Activated CD8-positive, alpha-beta memory T cell treated with anti-CD3 and anti-CD28 coated beads for 48 hours (primary cell): ENCODE measurements around the gene SLC12A3.
A peak's percentile ranks its signal among the peaks of the same experiment; 100 is the strongest.
"Not testable (repeated sequence)": the region's sequence is repeated elsewhere in the genome, so short reads cannot be mapped to it uniquely, and the experiment has no call there.

ENCODE experiments used
- DNase-seq, 3 experiments: peaks; one replicate each; pipeline ENCODE4 v3.0.0-alpha.2; 2020; ENCODE audit warnings: low read depth in 2 of 3, low spot score in 2 of 3

The SLC12A3 gene

DNA sequence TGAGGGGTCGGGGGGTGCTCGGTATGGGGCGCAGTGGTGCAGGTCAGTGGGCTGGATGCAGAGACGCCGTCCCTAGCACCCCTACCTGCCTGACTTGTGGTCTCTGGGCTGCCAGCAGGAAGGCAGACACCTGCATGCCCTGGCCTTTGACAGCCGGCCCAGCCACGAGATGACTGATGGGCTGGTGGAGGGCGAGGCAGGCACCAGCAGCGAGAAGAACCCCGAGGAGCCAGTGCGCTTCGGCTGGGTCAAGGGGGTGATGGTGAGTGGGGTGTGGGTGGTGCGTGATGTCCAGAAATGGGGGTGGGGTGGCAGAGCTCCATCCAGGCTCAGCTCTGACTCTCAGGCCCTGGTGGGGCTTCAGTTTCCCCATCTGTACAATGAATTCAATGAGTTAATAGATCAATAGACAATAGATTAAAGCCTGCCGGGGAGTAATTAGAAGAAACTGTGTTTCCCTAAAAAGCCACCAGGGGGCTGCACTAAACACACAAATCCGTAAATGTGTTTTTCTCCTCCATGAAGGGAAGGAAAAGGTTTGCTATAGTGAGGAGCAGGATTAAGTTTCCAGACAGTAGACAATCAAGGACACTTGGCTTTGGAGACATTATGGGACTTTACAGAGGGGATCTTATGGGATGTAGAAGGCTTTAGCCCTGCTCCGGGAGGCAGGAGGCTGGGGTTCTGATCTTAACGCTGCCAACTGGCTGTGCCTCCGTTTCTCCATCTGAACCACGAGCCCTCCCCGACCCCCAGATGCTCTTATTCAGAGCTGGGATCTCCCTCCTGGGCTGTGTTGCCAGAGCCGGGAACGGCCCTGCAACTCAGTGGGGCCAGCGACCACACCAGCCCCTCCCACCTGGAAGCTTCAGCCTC is 2.2 kb downstream of the SLC12A3 start:
- DNase-seq = peak in 1 of 3 experiments; percentile 29

DNA sequence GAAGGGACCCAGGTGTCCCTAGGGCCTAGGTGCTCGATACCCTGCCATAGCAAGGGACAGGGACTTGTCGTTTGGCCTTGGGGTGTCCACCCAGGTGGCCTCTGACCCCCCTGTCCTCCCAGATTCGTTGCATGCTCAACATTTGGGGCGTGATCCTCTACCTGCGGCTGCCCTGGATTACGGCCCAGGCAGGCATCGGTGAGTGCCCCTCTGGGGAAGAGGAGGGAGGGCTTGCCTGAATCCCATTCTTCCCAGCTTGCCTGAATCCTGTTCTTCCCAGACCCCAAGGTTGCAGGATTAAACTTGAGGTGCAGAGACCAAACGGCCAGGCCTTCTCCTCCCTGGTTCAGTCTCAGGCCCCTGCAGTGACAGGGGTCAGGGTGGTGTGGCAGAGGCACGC is 3.2 kb downstream of the SLC12A3 start:
- DNase-seq = no peak

DNA sequence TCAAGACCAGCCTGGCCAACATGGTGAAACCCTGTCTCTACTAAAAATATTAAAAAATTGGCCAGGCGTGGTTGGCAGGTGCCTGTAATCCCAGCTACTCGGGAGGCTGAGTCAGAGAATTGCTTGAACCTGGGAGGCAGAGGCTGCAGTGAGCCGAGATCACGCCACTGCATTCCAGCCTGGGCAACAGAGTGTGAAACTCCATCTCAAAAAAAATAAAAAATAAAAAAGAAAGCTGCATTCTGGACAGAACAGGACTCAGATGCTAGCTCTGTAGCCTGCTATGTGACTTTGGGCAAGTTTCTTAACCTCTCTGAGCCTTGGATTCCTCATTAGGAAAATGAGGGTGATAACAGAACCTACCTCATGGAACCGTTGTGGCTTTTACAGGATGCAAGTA is 3.8 kb downstream of the SLC12A3 start:
- not testable (repeated sequence) for DNase-seq

DNA sequence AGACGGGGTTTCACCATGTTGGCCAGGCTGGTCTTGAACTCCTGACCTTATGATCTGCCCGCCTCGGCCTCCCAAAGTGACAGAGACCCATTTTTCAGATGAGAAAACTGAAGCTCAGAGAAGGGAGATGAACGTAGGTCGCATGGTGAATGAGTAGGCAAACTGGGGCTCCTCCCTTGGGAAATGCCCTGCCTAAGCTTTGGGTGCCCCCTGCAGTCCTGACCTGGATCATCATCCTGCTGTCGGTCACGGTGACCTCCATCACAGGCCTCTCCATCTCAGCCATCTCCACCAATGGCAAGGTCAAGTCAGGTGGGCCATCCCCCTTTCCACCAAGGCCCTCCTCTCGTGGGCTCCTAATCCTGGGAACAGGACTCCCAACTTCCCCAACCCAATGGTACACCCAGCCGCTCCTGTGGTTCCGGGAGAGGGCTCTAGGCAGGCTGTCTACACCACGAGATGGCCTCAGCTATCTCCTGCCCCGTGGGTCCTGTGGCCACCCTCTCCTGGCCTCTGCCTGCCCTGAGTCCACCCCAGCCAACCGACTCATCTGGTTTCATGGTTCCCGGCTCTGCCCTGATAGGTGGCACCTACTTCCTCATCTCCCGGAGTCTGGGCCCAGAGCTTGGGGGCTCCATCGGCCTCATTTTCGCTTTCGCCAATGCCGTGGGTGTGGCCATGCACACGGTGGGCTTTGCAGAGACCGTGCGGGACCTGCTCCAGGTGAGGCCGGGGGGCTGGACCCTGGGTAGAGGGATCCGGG is 4.7 kb downstream of the SLC12A3 start:
- DNase-seq = no peak

DNA sequence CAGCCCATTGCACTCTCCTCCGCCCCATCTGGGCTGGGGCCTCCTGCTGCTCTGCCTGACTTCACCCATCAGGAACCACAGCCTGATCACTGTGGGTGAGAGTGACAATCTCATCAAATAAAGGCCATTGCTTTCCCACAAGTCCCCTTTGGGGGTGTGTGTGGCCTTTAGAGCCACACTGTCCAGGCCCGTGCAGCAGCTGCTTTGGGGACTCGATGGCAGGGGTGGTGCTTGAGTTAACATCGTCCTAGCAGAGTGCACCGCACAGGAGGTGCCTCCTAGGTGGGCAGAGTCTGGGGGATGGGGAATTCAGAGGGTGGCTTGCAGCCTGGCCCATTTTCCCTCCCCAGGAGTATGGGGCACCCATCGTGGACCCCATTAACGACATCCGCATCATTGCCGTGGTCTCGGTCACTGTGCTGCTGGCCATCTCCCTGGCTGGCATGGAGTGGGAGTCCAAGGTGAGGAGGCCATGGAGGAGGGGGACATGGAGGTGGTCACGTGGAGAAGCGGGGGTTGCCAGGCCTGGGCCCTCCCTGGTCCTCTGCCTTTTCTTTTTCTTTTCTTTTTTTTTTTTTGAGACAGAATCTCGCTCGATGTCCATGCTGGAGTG is 5.4 kb downstream of the SLC12A3 start:
- DNase-seq = no peak

DNA sequence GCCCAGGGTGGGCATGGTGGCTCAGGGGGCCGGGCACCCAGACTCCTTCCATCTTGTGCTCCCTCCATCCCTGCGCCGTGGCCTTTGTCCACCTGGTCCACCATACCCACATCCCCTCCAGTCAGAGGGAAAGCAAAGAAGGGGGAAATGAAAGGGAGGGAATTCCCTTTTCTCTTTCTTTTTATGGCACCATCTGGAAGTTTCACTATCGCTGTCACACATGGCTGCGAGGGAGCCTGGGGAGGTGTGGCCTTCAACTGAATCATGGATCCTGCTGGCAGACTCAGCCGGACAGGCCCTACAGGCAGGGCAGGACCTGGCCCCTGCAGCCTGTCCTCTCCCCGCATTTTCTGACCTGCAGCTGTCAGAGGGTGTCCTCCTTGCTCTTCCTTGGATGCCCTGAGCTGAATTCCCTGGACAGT is 6.2 kb downstream of the SLC12A3 start:
- DNase-seq = no peak

DNA sequence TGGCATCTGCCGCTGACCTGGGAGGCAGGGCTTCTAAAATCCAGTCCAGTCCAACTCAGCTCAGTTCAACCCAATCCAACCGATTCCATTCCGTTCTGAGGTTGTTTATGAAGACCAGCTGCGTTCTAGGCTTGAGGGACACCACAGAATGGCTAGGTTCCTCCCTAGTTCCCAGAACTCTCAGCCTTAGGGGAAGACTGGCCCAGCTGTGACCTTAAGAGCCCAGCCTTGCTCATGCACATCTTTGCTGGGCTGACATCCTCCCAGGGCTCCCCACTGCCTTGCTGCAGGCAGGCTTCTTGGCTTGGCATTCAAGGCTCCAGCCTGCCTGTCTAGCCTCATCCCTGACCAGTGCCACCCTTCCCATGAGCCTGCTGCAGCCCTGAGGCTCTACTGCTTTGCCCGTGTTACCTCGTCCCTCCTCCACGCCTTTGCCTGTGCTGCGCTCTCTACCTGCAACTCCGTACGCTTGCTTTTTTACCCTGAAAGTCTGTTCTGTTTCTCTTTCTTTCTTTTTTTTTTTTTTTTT is 7.9 kb downstream of the SLC12A3 start:
- DNase-seq = no peak

DNA sequence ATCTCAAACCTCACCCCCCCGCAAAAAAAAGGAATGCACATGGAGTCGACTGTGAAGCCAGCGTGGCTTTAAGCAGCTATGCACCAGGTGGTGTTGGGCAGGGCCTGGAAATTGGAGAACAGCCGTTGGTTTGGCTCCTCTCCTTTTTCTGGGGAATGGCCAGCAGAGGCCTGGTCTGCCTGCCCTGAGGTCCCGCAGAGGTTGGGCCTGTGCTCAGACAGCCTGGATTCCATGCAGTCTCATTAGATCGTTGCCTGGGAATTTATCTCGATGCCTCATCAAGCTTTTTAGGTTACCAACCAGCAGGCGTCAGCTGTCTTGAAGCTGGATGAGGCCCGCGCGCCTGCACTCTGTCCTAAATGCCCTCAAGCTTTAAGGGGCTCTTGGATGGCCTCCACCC is 9.8 kb downstream of the SLC12A3 start:
- no peak for DNase-seq

DNA sequence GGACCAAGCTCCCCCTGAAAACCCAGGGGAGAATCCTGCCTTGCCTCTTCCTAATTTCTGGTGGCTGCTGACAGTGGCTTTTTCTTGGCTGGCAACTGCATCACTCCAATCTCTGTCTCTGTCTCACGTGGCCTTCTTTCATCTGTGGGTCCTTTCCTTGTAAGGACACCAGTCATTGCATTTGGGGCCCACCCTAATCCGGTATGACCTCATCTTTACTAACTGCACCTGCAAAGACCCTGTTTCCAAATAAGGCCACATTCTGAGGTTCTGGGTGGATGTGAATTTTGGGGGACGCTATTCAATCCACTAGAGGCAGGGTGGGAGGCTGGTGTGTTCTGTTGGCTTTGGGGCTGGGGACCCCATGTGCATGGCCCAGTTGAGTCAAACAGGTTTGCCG is 11.0 kb downstream of the SLC12A3 start:
- DNase-seq = no peak

DNA sequence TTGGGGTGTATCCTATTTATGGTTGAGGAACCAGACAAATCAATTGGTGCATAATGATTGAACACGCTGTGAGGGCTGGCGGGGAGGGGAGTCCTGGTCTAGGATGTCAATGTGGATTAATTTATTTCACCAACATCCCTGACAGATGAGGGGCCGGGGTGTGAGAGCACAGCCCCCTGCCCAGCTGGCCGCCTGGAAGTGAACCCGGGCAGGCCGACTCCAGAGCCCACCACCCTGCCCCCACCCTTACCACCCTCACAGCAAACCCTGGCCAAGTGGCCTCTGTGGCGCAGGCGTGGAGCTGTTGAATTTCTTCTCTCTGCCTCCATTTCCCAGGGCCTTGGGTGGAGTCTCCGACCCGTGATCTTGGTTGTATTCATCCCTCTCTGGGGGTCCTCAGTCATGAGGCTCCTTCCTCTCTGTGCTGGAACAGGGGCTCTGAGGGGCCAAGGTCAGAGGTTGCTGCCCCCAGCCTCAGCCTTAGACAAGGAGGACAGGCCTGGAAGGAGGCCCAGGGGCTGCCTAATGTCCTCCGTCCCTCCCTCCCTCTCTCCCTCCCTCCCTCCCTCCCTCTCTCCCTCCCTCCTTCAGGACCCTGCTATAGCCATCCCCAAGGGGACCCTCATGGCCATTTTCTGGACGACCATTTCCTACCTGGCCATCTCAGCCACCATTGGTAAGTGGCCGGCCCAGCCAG is 12.6 kb downstream of the SLC12A3 start:
- no peak for DNase-seq

DNA sequence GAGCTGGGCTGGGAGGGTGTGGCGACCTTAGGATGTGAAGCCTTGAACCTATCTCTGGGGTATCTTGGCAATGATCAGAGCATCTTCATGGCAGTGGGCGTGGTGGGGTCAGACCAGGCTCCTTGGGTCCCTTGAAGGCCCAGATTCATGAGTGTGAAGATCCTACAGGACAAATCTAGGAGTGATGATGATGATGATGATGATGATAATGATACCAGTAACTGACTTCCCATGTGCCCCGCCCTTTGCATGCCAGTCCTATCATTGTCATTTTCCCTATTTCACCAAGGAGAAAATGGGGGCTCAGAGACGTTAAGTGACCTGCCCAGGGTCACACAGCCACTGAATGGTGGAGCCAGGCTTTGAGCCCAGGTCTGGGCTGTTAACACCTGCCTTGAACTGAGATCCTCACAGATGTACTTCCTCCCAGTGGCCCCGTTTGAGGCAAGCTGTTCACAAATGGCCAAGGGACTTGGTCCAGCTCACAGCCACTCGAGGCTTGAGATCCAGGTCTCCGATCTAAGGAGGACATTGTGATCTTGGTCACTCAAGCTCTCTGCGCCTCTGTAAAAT is 13.4 kb downstream of the SLC12A3 start:
- DNase-seq = no peak

DNA sequence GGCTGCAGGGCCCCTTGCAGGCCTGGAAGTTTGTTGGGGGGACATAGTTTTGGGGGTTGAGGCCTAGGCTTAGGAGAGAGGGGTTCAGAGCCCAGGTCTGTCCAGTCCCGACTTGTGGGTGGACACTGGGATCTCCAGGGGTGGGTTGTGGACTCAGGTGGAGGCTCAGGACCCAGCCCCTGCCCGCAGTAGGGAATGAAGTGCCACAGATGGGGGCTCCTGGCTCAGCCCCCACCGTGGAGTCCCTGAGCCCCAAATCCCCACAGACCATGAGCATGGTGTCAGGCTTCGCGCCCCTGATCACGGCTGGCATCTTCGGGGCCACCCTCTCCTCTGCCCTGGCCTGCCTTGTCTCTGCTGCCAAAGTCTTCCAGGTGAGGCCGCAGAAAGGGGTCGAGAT is 14.3 kb downstream of the SLC12A3 start:
- no peak for DNase-seq

DNA sequence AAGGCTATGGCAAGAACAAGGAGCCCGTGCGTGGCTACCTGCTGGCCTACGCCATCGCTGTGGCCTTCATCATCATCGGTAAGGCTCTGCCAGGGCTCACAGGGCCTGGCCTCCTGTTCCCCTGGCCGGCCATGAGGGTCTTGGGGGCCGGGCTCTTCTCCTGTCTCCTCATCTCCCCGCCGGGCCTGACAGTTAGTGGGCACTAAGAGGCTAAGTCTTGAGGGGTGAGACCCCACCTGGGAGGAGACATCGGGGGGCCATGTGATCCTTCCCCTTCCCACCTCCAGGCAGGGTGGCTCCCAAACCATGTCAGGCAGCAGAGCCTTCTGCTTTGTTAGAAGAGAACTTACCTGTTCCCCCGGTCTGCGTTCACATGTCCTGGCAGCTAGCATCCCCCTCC is 15.2 kb downstream of the SLC12A3 start:
- no peak for DNase-seq

DNA sequence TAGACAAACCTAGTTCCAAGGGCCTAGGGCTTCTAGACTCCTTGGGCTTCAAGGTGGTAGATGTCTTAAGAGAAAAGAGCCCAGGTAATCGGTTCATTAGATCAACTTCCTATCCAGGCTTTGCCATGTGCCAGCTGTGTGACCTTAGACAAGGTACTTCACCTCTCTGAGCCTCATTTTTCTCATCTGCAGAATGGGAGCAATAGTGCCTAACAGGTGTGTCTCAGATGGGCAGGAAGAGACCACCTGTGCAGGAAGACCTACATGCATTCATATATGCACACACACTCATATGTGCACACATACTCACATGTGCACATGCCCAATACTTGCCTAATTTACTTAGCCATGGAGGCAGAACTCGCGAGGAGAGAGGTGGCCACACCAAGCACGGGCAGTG is 15.7 kb downstream of the SLC12A3 start:
- DNase-seq = no peak

DNA sequence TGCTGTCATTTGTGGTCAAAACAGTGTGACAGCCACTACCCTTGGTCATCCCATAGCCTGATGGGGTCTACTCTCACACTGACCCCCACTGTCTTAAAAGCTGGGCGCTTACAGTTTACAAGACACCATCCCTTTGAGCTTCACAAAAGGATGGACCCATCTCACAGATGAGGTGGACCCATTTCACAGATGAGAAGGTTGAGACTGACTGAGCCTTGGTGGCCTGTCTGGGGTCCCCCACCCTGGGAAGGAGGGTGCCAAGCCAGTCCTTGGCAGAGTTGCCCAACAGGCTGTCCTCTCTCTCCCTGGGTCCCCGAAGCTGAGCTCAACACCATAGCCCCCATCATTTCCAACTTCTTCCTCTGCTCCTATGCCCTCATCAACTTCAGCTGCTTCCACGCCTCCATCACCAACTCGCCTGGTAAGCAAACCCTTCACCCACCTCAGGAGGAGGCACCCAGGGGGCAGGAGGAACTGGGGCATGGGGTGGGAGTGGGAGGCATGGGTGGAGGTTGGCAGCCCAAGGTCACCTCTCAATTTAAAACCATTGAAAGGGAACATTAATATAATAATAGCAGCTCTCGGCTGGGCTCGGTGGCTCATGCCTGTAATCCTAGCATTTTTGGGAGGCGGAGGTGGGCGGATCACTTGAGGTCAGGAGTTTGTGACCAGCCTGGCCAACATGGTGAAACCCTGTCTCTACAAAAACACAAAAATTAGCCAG is 17.2 kb downstream of the SLC12A3 start:
- no peak for DNase-seq

DNA sequence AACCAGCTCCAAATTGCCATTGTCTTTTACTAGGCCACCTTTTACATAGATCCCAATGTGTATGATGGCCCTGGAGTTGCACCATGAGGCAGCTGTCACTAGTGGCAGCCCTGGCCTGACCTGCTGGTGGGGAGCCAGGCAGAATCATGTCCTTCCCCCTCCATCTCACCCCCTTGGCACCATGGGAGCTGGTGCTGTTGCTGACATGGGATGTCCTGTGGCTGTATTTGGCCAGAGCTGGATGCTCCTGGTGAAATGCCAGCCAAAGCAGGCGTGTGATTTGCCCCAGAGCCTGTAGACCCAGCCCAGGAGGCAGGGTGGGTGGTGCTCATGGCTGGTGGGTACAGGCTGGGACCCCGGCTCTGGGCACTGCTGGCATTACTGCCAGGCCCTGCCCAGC is 18.6 kb downstream of the SLC12A3 start:
- DNase-seq = no peak

DNA sequence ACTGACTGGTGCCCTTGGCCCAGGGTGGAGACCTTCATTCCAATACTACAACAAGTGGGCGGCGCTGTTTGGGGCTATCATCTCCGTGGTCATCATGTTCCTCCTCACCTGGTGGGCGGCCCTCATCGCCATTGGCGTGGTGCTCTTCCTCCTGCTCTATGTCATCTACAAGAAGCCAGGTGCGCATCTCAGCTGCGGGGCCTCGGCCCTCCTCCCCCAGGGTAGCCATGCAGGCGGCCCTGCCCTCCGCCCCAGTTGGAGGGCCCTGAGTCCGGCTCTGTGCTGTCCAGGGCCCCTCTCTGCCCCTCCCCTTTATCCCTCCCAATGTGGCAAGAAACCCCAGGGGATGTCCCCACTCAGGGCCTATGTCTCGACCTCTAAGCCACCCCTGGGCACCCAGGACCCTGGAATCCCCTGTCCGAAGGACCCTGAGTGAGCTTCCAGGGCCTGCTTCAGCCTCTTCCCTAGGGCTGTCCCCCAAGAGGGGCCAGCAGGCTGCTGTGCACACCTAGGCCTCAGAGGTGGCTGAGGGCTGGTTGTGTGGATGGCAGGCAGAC is 19.1 kb downstream of the SLC12A3 start:
- DNase-seq = no peak

DNA sequence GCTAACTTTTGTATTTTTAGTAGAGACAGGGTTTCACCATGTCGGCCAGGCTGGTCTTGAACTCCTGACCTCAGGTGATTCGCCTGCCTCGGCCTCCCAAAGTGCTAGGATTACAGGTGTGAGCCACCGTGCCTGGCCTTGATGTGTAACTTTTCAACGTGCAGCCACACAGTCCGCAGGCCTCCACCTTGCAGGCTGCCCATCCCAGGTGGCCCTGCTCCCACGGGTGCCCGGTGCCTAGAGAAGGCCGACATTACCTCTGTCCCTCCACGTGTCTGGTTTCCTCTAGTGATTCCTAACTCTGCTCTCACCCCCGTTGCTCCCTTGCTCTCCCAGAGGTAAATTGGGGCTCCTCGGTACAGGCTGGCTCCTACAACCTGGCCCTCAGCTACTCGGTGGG is 19.9 kb downstream of the SLC12A3 start:
- not testable (repeated sequence) for DNase-seq

DNA sequence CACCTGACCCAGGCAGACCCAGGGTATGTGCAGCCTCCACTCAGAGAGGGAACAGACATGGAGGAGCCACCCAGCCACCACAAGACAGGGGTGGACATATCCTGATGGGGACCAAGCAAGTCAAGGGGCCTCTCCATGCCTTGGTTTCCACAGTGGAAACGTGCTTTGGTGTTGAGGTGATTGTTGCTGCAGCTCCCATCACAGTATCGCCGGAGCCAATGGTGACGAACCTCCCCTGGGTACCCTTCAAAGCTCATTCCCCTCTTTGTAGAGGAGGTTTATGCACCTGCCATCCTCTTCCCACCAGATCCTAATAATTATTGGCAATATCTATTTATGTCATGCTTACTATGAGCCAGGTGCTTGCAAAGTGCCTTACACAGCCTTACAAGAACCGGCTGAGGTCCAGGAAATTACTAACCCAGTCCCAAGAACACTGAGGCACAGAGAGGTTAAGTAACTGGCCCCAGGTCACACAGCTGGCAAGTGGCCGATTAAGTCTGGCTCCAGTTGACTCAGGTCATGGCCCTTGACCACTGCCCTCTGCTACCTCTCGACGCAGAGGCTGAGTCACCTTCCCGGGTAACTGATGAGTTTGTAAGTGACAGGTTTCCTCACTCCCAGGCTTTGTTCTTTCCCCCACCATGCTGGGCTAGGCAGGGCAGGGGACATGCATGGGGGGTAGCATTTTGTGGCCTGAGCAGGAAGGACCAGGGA is 20.6 kb downstream of the SLC12A3 start:
- no peak for DNase-seq
